K562 (cell line): ENCODE measurements around the gene TRIM23. TPM values are rescaled to one million over a fixed set of nuclear protein-coding genes. Genes with fewer than 3 reads are reported as not detected.

Experiments
- IFI16 ChIP-seq: fragments of 250-450 bp; sonication (Bioruptor Pico); IDR thresholded peaks from 2 replicates; pipeline ENCODE4 v2.1.2; 2022; ENCODE audit warnings: mild to moderate bottlenecking, inconsistent platforms
- LEF1 ChIP-seq: fragments of 450-650 bp; IDR thresholded peaks from 2 replicates; pipeline ENCODE4 v1.6.1; 2016; ENCODE audit warnings: mild to moderate bottlenecking
- NFE2L1 ChIP-seq: fragments of 450-650 bp; IDR thresholded peaks from 2 replicates; pipeline ENCODE4 v1.6.1; 2016; ENCODE audit warnings: missing genetic modification characterization, low read depth, mild to moderate bottlenecking, missing compliant biosample characterization, moderate library complexity, borderline replicate concordance
- NFIX ChIP-seq: fragments of 250-450 bp; sonication (Bioruptor Pico); IDR thresholded peaks from 2 replicates; pipeline ENCODE4 v1.4.0; 2020; ENCODE audit warnings: low read depth, mild to moderate bottlenecking, moderate library complexity
- POLR2A ChIP-seq: fragments of 450-650 bp; conservative IDR thresholded peaks from 2 replicates; pipeline ENCODE4 v1.6.1; 2016
- SRF ChIP-seq, 2 experiments: fragments of 250-450, 450-650 bp in 1 of 2; sonication (Bioruptor Pico) in 1 of 2; sonication (generic) in 1 of 2; formaldehyde crosslinking; IDR thresholded peaks; 2 replicates each; pipeline versions ENCODE4 v1.5.0 to v1.5.1; 2020 to 2022; ENCODE audit warnings: mild to moderate bottlenecking in 1 of 2, missing genetic modification reagents in 1 of 2
- TCF7L2 ChIP-seq: fragments of 150-350 bp; IDR thresholded peaks from 2 replicates; pipeline ENCODE4 v1.6.1; 2016; ENCODE audit warnings: low read depth, mild to moderate bottlenecking, low read length, moderate library complexity
- ZFP36 ChIP-seq: fragments of 150-350 bp; IDR thresholded peaks from 2 replicates; pipeline ENCODE4 v1.6.1; 2018; ENCODE audit warnings: low read length, low read depth; ENCODE audit not compliant: partially characterized antibody
- ZNF445 ChIP-seq: fragments of 250-450 bp; sonication (Bioruptor Pico); IDR thresholded peaks from 2 replicates; pipeline ENCODE4 v1.4.0; 2020; ENCODE audit warnings: low read depth, mild to moderate bottlenecking, moderate library complexity
- polyA plus RNA-seq, 8 experiments: library from polyadenylated mRNA; depleted of rRNA in 4 of 8; stranded (reverse) in 5 of 8; unstranded in 3 of 8; fragments of >200 nt; fragmentation: Nextera tagmentation in 2 of 8; fragmentation: Illumina TruSeq in 1 of 8; extraction: Ambion mirVana in 2 of 8; extraction: Trizol in 1 of 8; gene quantifications; 2 replicates each; pipeline versions ENCODE4 v1.2.1 to v1.2.3, GENCODE V29; 2011 to 2014; ENCODE audit warnings: inconsistent platforms in 1 of 8, missing spikeins in 1 of 8
- total RNA-seq, 7 experiments: library from RNA; depleted of rRNA in 6 of 7; stranded (reverse); fragments of >200 nt in 6 of 7; fragmentation: Illumina TruSeq in 2 of 7; extraction: Trizol in 2 of 7; gene quantifications; 2 replicates each; pipeline versions ENCODE4 v1.2.1 to v1.2.3, GENCODE V29; 2011 to 2021; ENCODE audit warnings: low replicate concordance in 1 of 7
- TF ChIP-seq, protein P1 (sequence below): fragments of 250-450 bp; sonication (Bioruptor Pico); IDR thresholded peaks from 2 replicates; pipeline ENCODE4 v1.8.0; 2022; ENCODE audit warnings: inconsistent platforms, mild to moderate bottlenecking, moderate library complexity, borderline replicate concordance
- TF ChIP-seq, protein P2 (sequence below): fragments of 450-650 bp; IDR thresholded peaks from 2 replicates; pipeline ENCODE4 v1.6.1; 2016; ENCODE audit warnings: mild to moderate bottlenecking, moderate library complexity

Gene TRIM23
- total and polyA plus RNA-seq, 9 of the 15 experiments (the other 6 are each of a cell fraction or from before 2014, with no cell fraction given) = 2.4 to 8.5 (median 4.9) TPM

DNA sequence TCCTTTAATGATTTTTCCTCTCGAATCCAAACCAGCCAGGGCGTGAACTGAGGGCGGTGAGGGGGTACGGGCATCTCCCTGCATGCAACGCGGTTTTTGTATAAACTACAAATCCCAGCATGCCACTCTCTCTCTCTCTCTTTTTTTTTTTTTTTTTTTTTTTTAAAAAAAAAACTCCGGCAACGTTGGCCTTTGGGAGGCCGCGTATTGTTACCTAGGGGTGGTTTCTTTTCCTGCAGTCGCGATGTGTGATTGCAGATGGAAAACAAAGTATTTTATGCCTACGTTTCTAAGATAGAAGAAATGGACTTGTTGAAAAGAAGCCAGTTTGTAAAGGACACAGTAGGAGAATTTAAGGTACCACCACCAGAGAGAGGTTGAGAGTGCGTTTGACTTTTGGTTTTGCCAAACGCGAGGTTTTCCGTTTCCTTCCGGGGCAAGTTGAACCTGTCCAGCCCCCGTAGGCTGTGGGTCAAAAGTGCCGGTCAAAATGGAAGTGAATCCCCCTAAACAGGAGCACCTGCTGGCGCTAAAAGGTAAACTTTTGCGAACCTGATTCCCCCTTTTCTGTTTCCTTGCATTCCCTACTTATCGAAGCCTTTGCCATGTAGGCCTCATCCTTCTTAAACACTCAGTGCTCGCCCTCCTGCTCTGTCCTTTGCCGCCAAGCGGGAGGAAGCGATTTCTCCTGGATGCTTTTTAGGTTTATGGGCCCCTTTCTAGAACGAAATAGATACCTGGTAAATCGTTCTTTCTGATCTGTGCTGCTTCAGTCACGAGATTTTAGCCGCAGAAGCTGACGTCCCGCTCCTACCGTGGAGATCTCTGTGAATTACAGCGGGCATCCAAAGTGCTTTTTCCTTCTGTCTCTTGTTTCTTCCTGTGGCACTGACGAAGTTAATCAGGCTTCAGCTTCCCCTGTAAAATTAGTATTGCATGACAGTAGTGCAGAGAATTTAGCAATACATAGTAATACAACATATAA, 730 bp upstream of the TRIM23 start, which contains the start of the genes SHLD3 and TRAPPC13 (continued):
- no peak for TF ChIP-seq ZNF445
- no peak; a peak in 1 of 4 replicates for TF ChIP-seq SRF (CRISPR knock-in tag; IDR thresholded peaks at IDR 0.05)
- TF ChIP-seq ZFP36 = no peak
- TF ChIP-seq, protein P1, sequence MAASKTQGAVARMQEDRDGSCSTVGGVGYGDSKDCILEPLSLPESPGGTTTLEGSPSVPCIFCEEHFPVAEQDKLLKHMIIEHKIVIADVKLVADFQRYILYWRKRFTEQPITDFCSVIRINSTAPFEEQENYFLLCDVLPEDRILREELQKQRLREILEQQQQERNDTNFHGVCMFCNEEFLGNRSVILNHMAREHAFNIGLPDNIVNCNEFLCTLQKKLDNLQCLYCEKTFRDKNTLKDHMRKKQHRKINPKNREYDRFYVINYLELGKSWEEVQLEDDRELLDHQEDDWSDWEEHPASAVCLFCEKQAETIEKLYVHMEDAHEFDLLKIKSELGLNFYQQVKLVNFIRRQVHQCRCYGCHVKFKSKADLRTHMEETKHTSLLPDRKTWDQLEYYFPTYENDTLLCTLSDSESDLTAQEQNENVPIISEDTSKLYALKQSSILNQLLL (CRISPR knock-in tag) = no peak
- peak; percentile 74 for TF ChIP-seq POLR2A
- no peak for TF ChIP-seq NFE2L1 (tag)
- TF ChIP-seq, protein P2, sequence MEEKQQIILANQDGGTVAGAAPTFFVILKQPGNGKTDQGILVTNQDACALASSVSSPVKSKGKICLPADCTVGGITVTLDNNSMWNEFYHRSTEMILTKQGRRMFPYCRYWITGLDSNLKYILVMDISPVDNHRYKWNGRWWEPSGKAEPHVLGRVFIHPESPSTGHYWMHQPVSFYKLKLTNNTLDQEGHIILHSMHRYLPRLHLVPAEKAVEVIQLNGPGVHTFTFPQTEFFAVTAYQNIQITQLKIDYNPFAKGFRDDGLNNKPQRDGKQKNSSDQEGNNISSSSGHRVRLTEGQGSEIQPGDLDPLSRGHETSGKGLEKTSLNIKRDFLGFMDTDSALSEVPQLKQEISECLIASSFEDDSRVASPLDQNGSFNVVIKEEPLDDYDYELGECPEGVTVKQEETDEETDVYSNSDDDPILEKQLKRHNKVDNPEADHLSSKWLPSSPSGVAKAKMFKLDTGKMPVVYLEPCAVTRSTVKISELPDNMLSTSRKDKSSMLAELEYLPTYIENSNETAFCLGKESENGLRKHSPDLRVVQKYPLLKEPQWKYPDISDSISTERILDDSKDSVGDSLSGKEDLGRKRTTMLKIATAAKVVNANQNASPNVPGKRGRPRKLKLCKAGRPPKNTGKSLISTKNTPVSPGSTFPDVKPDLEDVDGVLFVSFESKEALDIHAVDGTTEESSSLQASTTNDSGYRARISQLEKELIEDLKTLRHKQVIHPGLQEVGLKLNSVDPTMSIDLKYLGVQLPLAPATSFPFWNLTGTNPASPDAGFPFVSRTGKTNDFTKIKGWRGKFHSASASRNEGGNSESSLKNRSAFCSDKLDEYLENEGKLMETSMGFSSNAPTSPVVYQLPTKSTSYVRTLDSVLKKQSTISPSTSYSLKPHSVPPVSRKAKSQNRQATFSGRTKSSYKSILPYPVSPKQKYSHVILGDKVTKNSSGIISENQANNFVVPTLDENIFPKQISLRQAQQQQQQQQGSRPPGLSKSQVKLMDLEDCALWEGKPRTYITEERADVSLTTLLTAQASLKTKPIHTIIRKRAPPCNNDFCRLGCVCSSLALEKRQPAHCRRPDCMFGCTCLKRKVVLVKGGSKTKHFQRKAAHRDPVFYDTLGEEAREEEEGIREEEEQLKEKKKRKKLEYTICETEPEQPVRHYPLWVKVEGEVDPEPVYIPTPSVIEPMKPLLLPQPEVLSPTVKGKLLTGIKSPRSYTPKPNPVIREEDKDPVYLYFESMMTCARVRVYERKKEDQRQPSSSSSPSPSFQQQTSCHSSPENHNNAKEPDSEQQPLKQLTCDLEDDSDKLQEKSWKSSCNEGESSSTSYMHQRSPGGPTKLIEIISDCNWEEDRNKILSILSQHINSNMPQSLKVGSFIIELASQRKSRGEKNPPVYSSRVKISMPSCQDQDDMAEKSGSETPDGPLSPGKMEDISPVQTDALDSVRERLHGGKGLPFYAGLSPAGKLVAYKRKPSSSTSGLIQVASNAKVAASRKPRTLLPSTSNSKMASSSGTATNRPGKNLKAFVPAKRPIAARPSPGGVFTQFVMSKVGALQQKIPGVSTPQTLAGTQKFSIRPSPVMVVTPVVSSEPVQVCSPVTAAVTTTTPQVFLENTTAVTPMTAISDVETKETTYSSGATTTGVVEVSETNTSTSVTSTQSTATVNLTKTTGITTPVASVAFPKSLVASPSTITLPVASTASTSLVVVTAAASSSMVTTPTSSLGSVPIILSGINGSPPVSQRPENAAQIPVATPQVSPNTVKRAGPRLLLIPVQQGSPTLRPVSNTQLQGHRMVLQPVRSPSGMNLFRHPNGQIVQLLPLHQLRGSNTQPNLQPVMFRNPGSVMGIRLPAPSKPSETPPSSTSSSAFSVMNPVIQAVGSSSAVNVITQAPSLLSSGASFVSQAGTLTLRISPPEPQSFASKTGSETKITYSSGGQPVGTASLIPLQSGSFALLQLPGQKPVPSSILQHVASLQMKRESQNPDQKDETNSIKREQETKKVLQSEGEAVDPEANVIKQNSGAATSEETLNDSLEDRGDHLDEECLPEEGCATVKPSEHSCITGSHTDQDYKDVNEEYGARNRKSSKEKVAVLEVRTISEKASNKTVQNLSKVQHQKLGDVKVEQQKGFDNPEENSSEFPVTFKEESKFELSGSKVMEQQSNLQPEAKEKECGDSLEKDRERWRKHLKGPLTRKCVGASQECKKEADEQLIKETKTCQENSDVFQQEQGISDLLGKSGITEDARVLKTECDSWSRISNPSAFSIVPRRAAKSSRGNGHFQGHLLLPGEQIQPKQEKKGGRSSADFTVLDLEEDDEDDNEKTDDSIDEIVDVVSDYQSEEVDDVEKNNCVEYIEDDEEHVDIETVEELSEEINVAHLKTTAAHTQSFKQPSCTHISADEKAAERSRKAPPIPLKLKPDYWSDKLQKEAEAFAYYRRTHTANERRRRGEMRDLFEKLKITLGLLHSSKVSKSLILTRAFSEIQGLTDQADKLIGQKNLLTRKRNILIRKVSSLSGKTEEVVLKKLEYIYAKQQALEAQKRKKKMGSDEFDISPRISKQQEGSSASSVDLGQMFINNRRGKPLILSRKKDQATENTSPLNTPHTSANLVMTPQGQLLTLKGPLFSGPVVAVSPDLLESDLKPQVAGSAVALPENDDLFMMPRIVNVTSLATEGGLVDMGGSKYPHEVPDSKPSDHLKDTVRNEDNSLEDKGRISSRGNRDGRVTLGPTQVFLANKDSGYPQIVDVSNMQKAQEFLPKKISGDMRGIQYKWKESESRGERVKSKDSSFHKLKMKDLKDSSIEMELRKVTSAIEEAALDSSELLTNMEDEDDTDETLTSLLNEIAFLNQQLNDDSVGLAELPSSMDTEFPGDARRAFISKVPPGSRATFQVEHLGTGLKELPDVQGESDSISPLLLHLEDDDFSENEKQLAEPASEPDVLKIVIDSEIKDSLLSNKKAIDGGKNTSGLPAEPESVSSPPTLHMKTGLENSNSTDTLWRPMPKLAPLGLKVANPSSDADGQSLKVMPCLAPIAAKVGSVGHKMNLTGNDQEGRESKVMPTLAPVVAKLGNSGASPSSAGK = 0 out of 2 replicates have a peak, but pooled peaks have one; percentile 8
- no peak for TF ChIP-seq IFI16 (CRISPR knock-in tag)
- TF ChIP-seq TCF7L2 = no peak
- no peak for TF ChIP-seq LEF1
- no peak for TF ChIP-seq NFIX (CRISPR knock-in tag)
